ENCODE measurements around the gene TNP2. TPM values are rescaled to one million over a fixed set of nuclear protein-coding genes. Genes with fewer than 3 reads are reported as not detected.
"Not testable (repeated sequence)": the region's sequence is repeated elsewhere in the genome, so short reads cannot be mapped to it uniquely, and the experiment has no call there.

The TNP2 gene
- total RNA-seq, 5 donors from 2014 or later (not counting 1 experiment from before 2014, with no cell fraction given) = not detected

- WGBS (ENCODE audit: insufficient coverage) = no CpG with 5 or more reads among the region's 5 CpGs
- Histone ChIP-seq H3K4me3 (ENCODE audit: control insufficient read depth in 1 of 2, extremely low read depth in 1 of 2, low read length in 1 of 2) (no peak overlapping the region), H3K9me3 (no peaks in the 10 kb centered on the region), H3K27ac (ENCODE audit: low read length) (no peak overlapping the region), H3K36me3 (ENCODE audit: control insufficient read depth in 2 of 2, extremely low read depth in 1 of 2, insufficient read depth in 1 of 2, low read length in 1 of 2) (no peaks in the 10 kb centered on the region), H3K27me3 (replicated peaks in 1 of 2; ENCODE audit: control insufficient read depth in 2 of 2, extremely low read depth in 1 of 2, insufficient read depth in 2 of 2, low read length in 1 of 2) (no peaks in the 10 kb centered on the region), H3K4me1 (ENCODE audit: control insufficient read depth in 1 of 2, extremely low read depth in 1 of 2, insufficient read depth in 2 of 2, low read length in 2 of 2) (peaks cover 22 to 70% of the 10 kb centered on the region in 2 experiments)
- H3K27me3 Mint-ChIP-seq = no peaks in the 10 kb centered on the region
- ATAC-seq (replicated peaks in 1 of 4) (no peak), DNase-seq (no peak)
- no peaks in the 10 kb centered on the region for H3K36me3 Mint-ChIP-seq
- peak overlapping the region; percentile 62 to 83 for H3K27ac Mint-ChIP-seq
- ChIA-PET POLR2A (interaction anchor here in 1 of 2 donors (0.6 kb wide), 1 partner anchor 27 kb away, joined by 6 read pairs; no protein-coding TSS in a partner anchor), CTCF (no interaction called here)
- H3K4me3 Mint-ChIP-seq = no peak overlapping the region
- H3K4me1 Mint-ChIP-seq = peaks cover 72 to 75% (median 75%) of the 10 kb centered on the region in 3 donors
- H3K9me3 Mint-ChIP-seq = no peaks in the 10 kb centered on the region
These were observed 39.7 kb downstream of the TNP2 start for GRCh38 chr16:11229432-11229831.

- DNase-seq (no peak), ATAC-seq (replicated peaks in 1 of 4) (no peak)
- peak overlapping the region; percentile 97 to 99 for H3K27ac Mint-ChIP-seq
- H3K9me3 Mint-ChIP-seq = no peaks in the 10 kb centered on the region
- no peaks in the 10 kb centered on the region for H3K27me3 Mint-ChIP-seq
- Histone ChIP-seq H3K27me3 (replicated peaks in 1 of 2; ENCODE audit: control insufficient read depth in 2 of 2, extremely low read depth in 1 of 2, insufficient read depth in 2 of 2, low read length in 1 of 2) (no peaks in the 10 kb centered on the region), H3K9me3 (no peaks in the 10 kb centered on the region), H3K36me3 (ENCODE audit: control insufficient read depth in 2 of 2, extremely low read depth in 1 of 2, insufficient read depth in 1 of 2, low read length in 1 of 2) (no peaks in the 10 kb centered on the region), H3K27ac (ENCODE audit: low read length) (peak overlapping the region; percentile 89), H3K4me3 (ENCODE audit: control insufficient read depth in 1 of 2, extremely low read depth in 1 of 2, low read length in 1 of 2) (peak overlapping the region; percentile 35 to 46), H3K4me1 (ENCODE audit: control insufficient read depth in 1 of 2, extremely low read depth in 1 of 2, insufficient read depth in 2 of 2, low read length in 2 of 2) (peaks cover 17 to 52% of the 10 kb centered on the region in 2 experiments)
- H3K36me3 Mint-ChIP-seq = no peaks in the 10 kb centered on the region
- ChIA-PET CTCF (interaction anchor here (1.9 to 2.0 kb wide), 3 partner anchors 26 to 29 kb away, joined by 9 to 30 read pairs (median 10); partner anchors contain the start of gene SOCS1 (in 2 of the 2)), POLR2A (interaction anchor here (0.6 to 1.7 kb wide), 5 partner anchors 8 to 550 kb away, joined by 3 to 19 read pairs (median 5); partner anchors contain the start of gene SOCS1 (in 2 of the 2))
- WGBS (ENCODE audit: insufficient coverage) = 32% methylated on average over 7 of the region's 18 CpGs
- peaks cover 53 to 60% (median 59%) of the 10 kb centered on the region in 3 donors for H3K4me1 Mint-ChIP-seq
- peak overlapping the region; percentile 69 to 77 (median 71) for H3K4me3 Mint-ChIP-seq
These were observed 43.2 kb downstream of the TNP2 start for GRCh38 chr16:11225677-11226549.

GRCh38 chr16:11224894-11225676, 44.0 kb downstream of the TNP2 start:
- ChIA-PET CTCF (interaction anchor here (0.6 to 2.0 kb wide), 6 partner anchors 11 to 147 kb away, joined by 3 to 30 read pairs (median 7); partner anchors contain the start of gene SOCS1 (in 2 of the 2)), POLR2A (interaction anchor here (0.5 to 1.7 kb wide), 8 partner anchors 8 to 551 kb away, joined by 3 to 19 read pairs (median 4); partner anchors contain the start of gene SOCS1 (in 2 of the 2))
- Mint-ChIP-seq H3K9me3 (no peaks in the 10 kb centered on the region), H3K36me3 (no peaks in the 10 kb centered on the region), H3K4me1 (peaks cover 49 to 58% (median 58%) of the 10 kb centered on the region in 3 donors), H3K4me3 (peak overlapping the region; percentile 69 to 77 (median 71)), H3K27me3 (no peaks in the 10 kb centered on the region), H3K27ac (peak overlapping the region; percentile 97 to 99)
- ATAC-seq (replicated peaks in 1 of 4) (peak; percentile 84 to 88 (median 86)), DNase-seq (peak; percentile 51 to 88 (median 71))
- Histone ChIP-seq H3K9me3 (no peaks in the 10 kb centered on the region), H3K4me1 (ENCODE audit: control insufficient read depth in 1 of 2, extremely low read depth in 1 of 2, insufficient read depth in 2 of 2, low read length in 2 of 2) (peaks cover 17 to 50% of the 10 kb centered on the region in 2 experiments), H3K27ac (ENCODE audit: low read length) (peak overlapping the region; percentile 89), H3K27me3 (replicated peaks in 1 of 2; ENCODE audit: control insufficient read depth in 2 of 2, extremely low read depth in 1 of 2, insufficient read depth in 2 of 2, low read length in 1 of 2) (no peaks in the 10 kb centered on the region), H3K4me3 (ENCODE audit: control insufficient read depth in 1 of 2, extremely low read depth in 1 of 2, low read length in 1 of 2) (peak overlapping the region; percentile 35 to 46), H3K36me3 (ENCODE audit: control insufficient read depth in 2 of 2, extremely low read depth in 1 of 2, insufficient read depth in 1 of 2, low read length in 1 of 2) (no peaks in the 10 kb centered on the region)
- 2% methylated on average over 21 of the region's 21 CpGs for WGBS (ENCODE audit: insufficient coverage)

- 5% methylated on average over 22 of the region's 24 CpGs for WGBS (ENCODE audit: insufficient coverage)
- Mint-ChIP-seq H3K9me3 (no peaks in the 10 kb centered on the region), H3K27me3 (no peaks in the 10 kb centered on the region), H3K27ac (peak overlapping the region; percentile 97 to 99), H3K36me3 (no peaks in the 10 kb centered on the region), H3K4me1 (peaks cover 45 to 54% (median 53%) of the 10 kb centered on the region in 3 donors), H3K4me3 (peak overlapping the region; percentile 69 to 77 (median 71))
- H3K36me3 ChIP-seq (ENCODE audit: control insufficient read depth in 2 of 2, extremely low read depth in 1 of 2, insufficient read depth in 1 of 2, low read length in 1 of 2) = no peaks in the 10 kb centered on the region
- H3K4me3 ChIP-seq (ENCODE audit: control insufficient read depth in 1 of 2, extremely low read depth in 1 of 2, low read length in 1 of 2) = peak overlapping the region in 1 of 2 donors; percentile 35
- H3K27ac ChIP-seq (ENCODE audit: low read length) = peak overlapping the region; percentile 89
- ChIA-PET POLR2A (interaction anchor here (0.5 to 1.7 kb wide), 6 partner anchors 11 to 39 kb away, joined by 4 to 19 read pairs (median 6); partner anchors contain the start of gene SOCS1 (in 2 of the 2)), CTCF (interaction anchor here (0.6 to 2.0 kb wide), 5 partner anchors 28 to 148 kb away, joined by 3 to 30 read pairs (median 9); partner anchors contain the start of gene SOCS1 (in 2 of the 2))
- no peaks in the 10 kb centered on the region for H3K27me3 ChIP-seq (replicated peaks in 1 of 2; ENCODE audit: control insufficient read depth in 2 of 2, extremely low read depth in 1 of 2, insufficient read depth in 2 of 2, low read length in 1 of 2)
- peak; percentile 26 to 77 (median 55) for DNase-seq
- peak; percentile 47 to 66 (median 62) for ATAC-seq (replicated peaks in 1 of 4)
- H3K9me3 ChIP-seq = no peaks in the 10 kb centered on the region
- H3K4me1 ChIP-seq (ENCODE audit: control insufficient read depth in 1 of 2, extremely low read depth in 1 of 2, insufficient read depth in 2 of 2, low read length in 2 of 2) = peaks cover 17 to 43% of the 10 kb centered on the region in 2 experiments
These were observed 44.8 kb downstream of the TNP2 start for GRCh38 chr16:11224096-11224893.

GRCh38 chr16:11220507-11220906, 48.6 kb downstream of the TNP2 start:
- POLR2A ChIA-PET = not testable (repeated sequence)
- no CpG with 5 or more reads among the region's 2 CpGs for WGBS (ENCODE audit: insufficient coverage)

More at GRCh38 chr16:11220507-11220906, 48.6 kb downstream of the TNP2 start:
- CTCF ChIA-PET = interaction anchor here in 1 of 2 donors (0.6 to 1.0 kb wide), 2 partner anchors 36 to 256 kb away, joined by 3 read pairs; partner anchors contain the start of gene SOCS1
- peak overlapping the region; percentile 36 to 39 for H3K27ac Mint-ChIP-seq
- H3K27me3 Mint-ChIP-seq; H3K9me3 ChIP-seq; DNase-seq; ATAC-seq (replicated peaks in 1 of 4); H3K27ac ChIP-seq (ENCODE audit: low read length); H3K4me3 ChIP-seq (ENCODE audit: control insufficient read depth in 1 of 2, extremely low read depth in 1 of 2, low read length in 1 of 2); H3K27me3 ChIP-seq (replicated peaks in 1 of 2; ENCODE audit: control insufficient read depth in 2 of 2, extremely low read depth in 1 of 2, insufficient read depth in 2 of 2, low read length in 1 of 2); H3K36me3 ChIP-seq (ENCODE audit: control insufficient read depth in 2 of 2, extremely low read depth in 1 of 2, insufficient read depth in 1 of 2, low read length in 1 of 2); H3K4me3 Mint-ChIP-seq: not testable (repeated sequence)
- peaks cover 11% of the 10 kb centered on the region for H3K36me3 Mint-ChIP-seq
- H3K9me3 Mint-ChIP-seq = peaks cover 0 to 13% (median 7%) of the 10 kb centered on the region in 3 donors
- peaks cover 15 to 31% of the 10 kb centered on the region in 2 experiments for H3K4me1 ChIP-seq (ENCODE audit: control insufficient read depth in 1 of 2, extremely low read depth in 1 of 2, insufficient read depth in 2 of 2, low read length in 2 of 2)
- H3K4me1 Mint-ChIP-seq = peaks cover 29 to 46% (median 42%) of the 10 kb centered on the region in 3 donors

All from T-cell (primary cell).